Stimulated activated effector memory CD8-positive, alpha-beta T cell treated with anti-CD3 and anti-CD28 coated beads, Interleukin-12 subunit alpha, Interleukin-12 subunit beta, amount 100 ng/mL, for 72 hours (primary cell): ENCODE data around the gene TRMT112.

Experiments used
- ATAC-seq: fragments of 150-1000 bp; cut with Tn5 transposase; 2 replicates; pipeline ENCODE4 v1.10.0; 2021
- DNase-seq, 2 donors: peaks; one replicate each; pipeline ENCODE4 v3.0.0; 2021 to 2022; ENCODE audit warnings: low spot score in 2 of 2
- H3K27ac Mint-ChIP-seq: one replicate; pipeline ENCODE4 v1.8.0; 2022; ENCODE audit warnings: mild to moderate bottlenecking, mixed read lengths
- H3K36me3 Mint-ChIP-seq: one replicate; pipeline ENCODE4 v1.8.0; 2022; ENCODE audit warnings: mild to moderate bottlenecking, mixed read lengths
- H3K4me1 Mint-ChIP-seq: one replicate; pipeline ENCODE4 v1.8.0; 2022; ENCODE audit warnings: mixed read lengths
- H3K4me3 Mint-ChIP-seq: one replicate; pipeline ENCODE4 v1.8.0; 2022; ENCODE audit warnings: mild to moderate bottlenecking, mixed read lengths
- H3K9me3 Mint-ChIP-seq: one replicate; pipeline ENCODE4 v1.8.0; 2022; ENCODE audit warnings: mixed read lengths

TRMT112 gene

DNA sequence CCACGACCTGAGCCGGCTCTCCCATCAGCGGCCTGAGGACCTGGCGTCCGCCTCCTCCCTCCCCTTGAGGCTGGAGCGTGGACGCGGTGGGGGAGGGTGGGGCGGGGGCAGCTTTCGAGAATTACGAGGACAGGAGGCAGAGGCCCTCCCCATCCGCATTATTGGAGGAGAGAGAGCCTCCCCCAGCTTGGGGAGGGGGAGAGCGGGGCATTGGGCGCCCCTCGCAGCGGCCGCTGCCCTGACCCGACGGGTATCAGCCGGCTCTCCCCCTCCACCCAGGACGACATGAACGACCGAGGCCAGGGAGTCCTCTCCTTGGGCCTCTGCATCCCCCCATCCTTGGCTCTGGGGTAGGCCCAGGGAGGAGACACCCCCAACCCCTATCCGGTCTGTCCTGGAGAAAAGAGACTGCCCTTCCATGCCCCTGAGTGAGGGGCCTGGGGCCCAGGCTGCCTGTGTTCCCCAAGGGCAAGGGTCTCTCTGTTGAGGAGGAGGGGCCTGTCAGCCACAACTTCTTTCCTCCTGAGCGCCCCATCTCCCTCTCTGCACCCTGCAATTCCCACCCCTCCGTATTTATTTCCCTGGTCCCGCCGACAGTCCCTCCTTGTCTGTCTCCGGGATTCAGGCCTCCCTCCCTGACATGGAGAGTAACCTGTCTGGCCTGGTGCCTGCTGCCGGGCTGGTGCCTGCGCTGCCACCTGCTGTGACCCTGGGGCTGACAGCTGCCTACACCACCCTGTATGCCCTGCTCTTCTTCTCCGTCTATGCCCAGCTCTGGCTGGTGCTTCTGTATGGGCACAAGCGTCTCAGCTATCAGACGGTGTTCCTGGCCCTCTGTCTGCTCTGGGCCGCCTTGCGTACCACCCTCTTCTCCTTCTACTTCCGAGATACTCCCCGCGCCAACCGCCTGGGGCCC, 31.2 kb downstream of the TRMT112 start:
- H3K4me1 Mint-ChIP-seq = peaks cover 39% of the 10 kb centered on the region
- peaks cover 30% of the 10 kb centered on the region for H3K36me3 Mint-ChIP-seq
- H3K9me3 Mint-ChIP-seq = no peaks in the 10 kb centered on the region
- DNase-seq (no peak), ATAC-seq (no peak)
- peak overlapping the region; percentile 74 for H3K4me3 Mint-ChIP-seq
- H3K27ac Mint-ChIP-seq = peak overlapping the region; percentile 93

GRCh38 chr11:64284962-64285884, 32.1 kb downstream of the TRMT112 start, which contains the start of gene GPR137:
Gene GPR137, plus strand, starts transcription at chr11:64285848. Its CDS starts 677 bp downstream, at chr11:64286525.
- peak; percentile 77 for ATAC-seq

DNA sequence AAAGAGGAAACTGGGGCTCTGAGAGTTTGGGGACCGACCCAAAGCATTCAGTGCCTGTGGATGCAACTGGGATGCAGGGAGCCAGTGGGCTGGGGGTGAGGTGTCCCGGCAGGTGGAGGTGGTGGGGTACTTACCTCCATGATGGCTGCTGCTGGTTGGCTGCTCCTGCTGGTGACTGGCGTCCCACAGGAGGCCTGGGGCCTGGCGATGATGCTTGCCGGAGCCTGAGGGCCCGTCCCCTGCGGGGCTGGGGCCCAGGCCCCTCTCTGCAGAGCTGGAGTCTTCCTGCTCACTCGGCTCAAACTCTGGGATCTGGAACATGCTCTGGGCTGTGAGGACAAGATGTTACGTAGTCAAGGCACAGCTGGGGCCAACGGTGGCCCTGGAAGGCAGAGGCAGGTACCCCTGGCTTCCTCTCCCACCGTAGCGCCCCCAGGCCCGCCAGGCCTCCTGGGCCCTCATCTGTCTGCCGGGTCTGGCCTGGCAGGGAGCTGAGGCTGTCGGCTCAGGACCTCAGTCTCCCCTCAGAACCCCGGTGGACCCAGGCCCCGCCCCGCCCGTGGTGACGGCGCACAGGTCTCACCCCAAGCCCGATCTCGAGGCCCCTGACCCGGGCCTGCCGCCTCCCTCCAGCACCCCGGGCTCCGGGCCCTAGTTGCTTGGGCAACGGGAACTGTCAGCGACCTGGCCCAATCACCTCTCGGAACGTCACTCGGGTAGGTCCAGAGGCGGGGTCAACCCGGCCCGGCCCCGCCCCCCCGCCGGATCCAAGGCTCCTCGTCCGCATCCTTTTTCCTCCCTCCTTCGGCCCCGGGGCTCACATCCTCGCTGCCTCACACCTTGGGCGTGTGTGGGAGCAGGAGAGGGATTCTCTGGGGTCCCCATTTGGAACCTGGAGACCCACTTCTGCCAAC, 33.1 kb downstream of the TRMT112 start, which contains the start of gene BAD:
Gene BAD, minus strand, starts transcription at position 618 of the 914 bp plus-strand sequence. Its CDS starts 297 bp downstream, at position 321.
- H3K4me3 Mint-ChIP-seq = peak within 1 kb of the TSS; percentile 74
- peaks cover 37% of the 10 kb centered on the region for H3K4me1 Mint-ChIP-seq
- peaks cover 35% of the 10 kb centered on the region for H3K36me3 Mint-ChIP-seq
- H3K27ac Mint-ChIP-seq = peak within 1 kb of the TSS; percentile 93
- no peaks in the 10 kb centered on the region for H3K9me3 Mint-ChIP-seq
- peak; percentile 90 for ATAC-seq
- peak; percentile 80 to 94 for DNase-seq

More at GRCh38 chr11:64284962-64285884, 32.1 kb downstream of the TRMT112 start, which contains the start of gene GPR137:
- peak within 1 kb of the TSS; percentile 93 for H3K27ac Mint-ChIP-seq
- H3K36me3 Mint-ChIP-seq = peaks cover 30% of the 10 kb centered on the region
- H3K9me3 Mint-ChIP-seq = no peaks in the 10 kb centered on the region
- peak within 1 kb of the TSS; percentile 74 for H3K4me3 Mint-ChIP-seq
- H3K4me1 Mint-ChIP-seq = peaks cover 35% of the 10 kb centered on the region
- peak; percentile 99 for DNase-seq

DNA sequence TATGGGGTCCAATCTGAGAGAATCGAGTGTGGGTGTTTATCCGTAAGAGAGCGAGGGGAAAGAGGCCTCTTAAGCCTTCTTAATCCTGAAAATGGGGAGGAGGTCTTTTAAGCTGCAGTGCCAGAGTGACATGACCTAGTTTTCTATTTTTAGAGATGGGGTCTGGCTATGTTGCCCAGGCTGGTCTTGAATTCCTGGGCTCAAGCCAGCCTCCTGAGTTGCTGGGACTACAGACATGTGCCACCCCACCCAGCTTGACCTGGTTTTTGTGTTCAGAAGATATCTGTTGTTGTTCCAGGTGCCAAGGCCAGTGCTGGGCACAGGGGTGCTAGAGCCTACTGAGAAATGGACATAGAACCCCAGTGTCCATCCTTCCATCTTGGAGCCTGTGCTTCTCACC, 34.3 kb downstream of the TRMT112 start:
- Mint-ChIP-seq H3K36me3 (peaks cover 37% of the 10 kb centered on the region), H3K27ac (peak overlapping the region; percentile 93), H3K9me3 (no peaks in the 10 kb centered on the region), H3K4me1 (peaks cover 43% of the 10 kb centered on the region), H3K4me3 (peak overlapping the region; percentile 74)
- no peak for DNase-seq
- no peak for ATAC-seq

DNA sequence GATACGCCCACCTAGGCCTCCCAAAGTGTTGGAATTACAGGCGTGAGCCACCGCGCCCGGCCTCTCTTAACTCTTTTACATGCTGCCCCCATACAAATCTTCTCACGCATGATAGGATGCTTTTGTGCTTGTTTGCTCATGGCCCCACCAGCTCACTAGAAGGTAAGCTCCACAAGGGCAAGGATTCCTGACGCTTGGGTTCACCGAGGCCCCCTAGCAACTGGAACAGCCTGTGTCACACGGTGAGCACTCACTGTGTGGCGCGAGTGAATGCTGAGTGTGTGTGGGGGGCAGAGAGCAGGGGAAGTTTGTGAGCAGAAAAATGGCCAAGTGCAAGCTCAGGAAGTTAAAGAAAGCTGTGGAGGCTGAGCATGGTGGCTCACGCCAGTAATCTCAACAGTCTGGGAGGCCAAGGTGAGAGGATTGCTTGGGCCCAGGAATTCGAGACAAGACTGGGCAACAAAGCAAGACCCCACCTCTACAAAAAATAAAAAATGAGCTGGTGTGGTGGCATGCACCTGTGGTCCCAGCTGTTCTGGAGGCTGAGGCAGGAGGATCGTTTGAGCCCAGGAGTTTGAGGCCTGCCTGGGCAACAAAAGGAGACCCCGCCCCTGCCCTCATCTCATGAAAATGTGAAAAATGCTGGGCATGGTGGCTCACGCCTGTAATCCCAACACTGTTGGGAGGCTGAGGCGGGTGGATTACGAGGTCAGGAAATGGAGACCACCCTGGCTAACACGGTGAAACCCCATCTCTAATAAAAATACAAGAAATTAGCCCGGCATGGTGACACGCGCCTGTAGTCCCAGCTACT, 35.2 kb downstream of the TRMT112 start:
- DNase-seq (no peak), ATAC-seq (no peak)
- Mint-ChIP-seq H3K27ac (peak overlapping the region; percentile 18), H3K4me1 (peaks cover 43% of the 10 kb centered on the region), H3K9me3 (no peaks in the 10 kb centered on the region), H3K4me3 (peak overlapping the region; percentile 74), H3K36me3 (peaks cover 37% of the 10 kb centered on the region)

- Mint-ChIP-seq H3K9me3 (no peaks in the 10 kb centered on the region), H3K4me1 (peaks cover 31% of the 10 kb centered on the region), H3K27ac (no peak overlapping the region), H3K36me3 (peaks cover 27% of the 10 kb centered on the region), H3K4me3 (no peak overlapping the region)
- ATAC-seq (no peak), DNase-seq (no peak)
Measured at GRCh38 chr11:64278576-64279190, 38.7 kb downstream of the TRMT112 start.

DNA sequence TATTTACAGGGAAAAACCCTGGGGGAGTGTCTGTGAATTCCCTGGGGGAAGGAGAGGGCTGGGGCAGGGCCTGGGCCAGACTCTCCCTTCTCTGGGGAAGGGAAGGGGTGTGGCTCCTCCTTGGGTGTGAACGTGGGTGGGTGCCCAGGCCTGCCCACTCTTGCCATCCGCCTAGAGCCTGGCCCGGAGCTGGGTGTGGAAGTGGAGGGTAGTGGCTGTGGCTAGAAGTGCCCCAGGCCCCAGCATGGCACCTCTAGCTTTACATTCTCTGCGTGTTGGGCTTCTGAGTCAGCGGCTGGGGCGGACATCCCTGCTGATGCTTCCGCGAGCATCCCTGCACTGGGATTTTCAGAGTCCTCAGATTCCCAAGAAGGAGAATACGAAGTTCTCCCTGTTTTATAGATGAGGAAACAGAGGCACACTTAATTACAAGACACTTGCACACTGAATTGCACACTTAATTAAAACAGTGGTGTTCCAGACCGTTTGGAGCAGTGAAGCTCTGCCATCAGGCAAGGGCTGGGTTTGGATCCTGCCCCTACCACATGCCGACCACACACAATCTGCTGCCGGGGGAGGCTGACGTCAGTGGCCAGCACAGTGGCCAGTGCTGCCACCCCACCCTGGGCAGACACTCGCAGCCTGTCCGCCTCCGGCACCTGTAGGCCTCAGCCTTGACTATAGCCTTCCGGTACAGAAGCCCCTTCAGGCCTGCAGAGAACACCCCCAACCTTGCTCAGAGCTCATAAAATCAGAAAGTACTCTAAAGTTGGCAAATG, 40.5 kb downstream of the TRMT112 start:
- Mint-ChIP-seq H3K9me3 (no peaks in the 10 kb centered on the region), H3K36me3 (peaks cover 25% of the 10 kb centered on the region), H3K27ac (no peak overlapping the region), H3K4me3 (no peak overlapping the region), H3K4me1 (peaks cover 16% of the 10 kb centered on the region)
- ATAC-seq (no peak), DNase-seq (no peak)

DNA sequence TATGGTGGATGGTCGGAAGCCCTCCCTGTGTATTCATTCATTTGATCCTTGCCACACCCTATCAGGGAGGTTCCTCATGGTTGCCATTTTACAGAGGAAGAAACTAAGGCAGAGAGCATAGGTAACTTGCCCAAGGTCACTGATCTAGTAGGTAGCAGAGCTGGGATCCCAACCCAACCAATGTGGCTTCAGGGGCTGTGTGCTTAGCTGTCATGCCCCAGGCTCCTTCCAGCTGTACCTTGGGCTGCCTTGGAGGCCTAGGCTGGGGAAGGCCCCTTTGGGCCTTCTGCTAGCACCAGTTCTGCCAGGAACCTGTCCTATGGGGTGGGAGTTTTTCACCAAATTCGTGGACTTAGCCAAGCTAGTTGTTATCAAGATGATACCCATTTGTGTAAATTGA, 41.5 kb downstream of the TRMT112 start:
- peaks cover 27% of the 10 kb centered on the region for H3K36me3 Mint-ChIP-seq
- ATAC-seq = no peak
- no peak overlapping the region for H3K4me3 Mint-ChIP-seq
- no peak overlapping the region for H3K27ac Mint-ChIP-seq
- H3K9me3 Mint-ChIP-seq = no peaks in the 10 kb centered on the region
- no peak for DNase-seq
- H3K4me1 Mint-ChIP-seq = peaks cover 7% of the 10 kb centered on the region

DNA sequence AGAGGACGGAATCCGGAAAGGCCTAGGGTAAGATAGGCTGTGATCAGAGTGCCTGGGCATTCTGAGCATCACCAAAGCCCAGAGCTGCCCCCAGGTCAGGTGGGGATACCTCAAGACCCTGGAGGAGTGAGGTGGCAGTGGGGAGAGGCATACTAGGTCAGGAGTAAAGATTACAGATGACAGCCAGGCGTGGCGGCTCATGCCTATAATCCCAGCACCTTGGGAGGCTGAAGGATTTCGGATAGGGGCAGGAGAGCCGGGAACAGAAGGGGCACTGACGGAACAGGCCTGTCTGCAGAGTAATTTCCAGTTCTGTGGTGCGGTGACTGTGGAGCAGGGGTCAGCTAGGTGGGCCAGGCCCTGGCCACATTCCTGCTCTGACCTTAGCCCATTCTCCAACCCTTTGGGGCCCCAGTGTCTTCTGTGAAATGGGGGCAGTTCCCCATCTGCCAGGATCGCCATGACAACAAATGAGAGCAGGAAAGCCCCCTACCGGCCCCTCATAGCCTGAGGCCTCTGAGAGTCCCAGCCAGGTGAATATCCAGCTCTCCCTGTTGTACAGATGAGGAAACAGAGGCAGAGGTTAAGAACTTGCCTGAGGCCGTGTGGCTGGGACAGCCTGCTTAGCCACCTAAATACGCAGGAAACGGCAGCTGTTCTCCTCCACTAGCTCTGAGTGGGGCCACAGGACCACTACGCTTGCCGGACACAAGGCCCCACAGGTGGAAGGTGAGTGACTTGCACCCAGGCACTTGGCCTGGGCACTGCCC, 42.1 kb downstream of the TRMT112 start:
- DNase-seq (no peak), ATAC-seq (no peak)
- H3K4me3 Mint-ChIP-seq = no peak overlapping the region
- no peaks in the 10 kb centered on the region for H3K9me3 Mint-ChIP-seq
- peaks cover 11% of the 10 kb centered on the region for H3K4me1 Mint-ChIP-seq
- H3K36me3 Mint-ChIP-seq = peaks cover 31% of the 10 kb centered on the region
- H3K27ac Mint-ChIP-seq = peak overlapping the region; percentile 74

DNA sequence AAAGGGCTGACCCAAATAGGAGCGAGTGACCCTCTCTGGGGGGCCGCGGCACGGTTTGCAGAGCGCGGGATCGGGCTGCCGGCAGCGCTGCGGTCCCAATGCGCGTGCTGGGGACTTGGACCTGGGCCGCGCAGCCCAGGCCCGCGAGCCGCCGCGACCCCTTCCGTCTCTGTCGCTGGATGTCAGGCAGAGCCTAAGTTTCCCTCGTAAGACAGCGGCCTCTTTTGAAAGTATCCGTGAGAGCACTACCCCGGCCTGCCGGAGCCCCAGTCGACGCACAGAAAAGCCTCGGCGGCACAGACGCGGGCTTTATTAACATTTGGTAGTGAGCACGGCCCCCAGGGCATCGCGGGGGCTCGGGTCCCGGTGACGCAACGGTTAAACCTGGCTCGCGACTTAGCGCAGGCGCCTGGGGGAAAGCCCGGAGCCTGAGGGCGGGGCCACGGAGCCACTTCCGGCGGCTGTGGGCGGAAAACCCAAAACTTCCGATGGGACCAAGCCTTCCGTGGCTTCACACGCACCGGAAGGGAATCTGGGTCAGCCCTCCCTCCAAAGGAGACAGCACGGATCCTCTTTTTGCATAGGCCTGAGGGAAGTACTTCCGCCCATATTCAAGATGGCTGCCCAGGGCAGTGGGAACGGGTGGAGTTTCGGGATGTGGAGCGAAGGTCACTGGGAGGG, 47.7 kb downstream of the TRMT112 start:
- peaks cover 25% of the 10 kb centered on the region for H3K4me1 Mint-ChIP-seq
- H3K9me3 Mint-ChIP-seq = no peaks in the 10 kb centered on the region
- H3K36me3 Mint-ChIP-seq = peaks cover 53% of the 10 kb centered on the region
- ATAC-seq (peak; percentile 84), DNase-seq (peak; percentile 95 to 99)
- H3K4me3 Mint-ChIP-seq = peak overlapping the region; percentile 99
- H3K27ac Mint-ChIP-seq = peak overlapping the region; percentile 99

- Mint-ChIP-seq H3K27ac (peak overlapping the region; percentile 99), H3K36me3 (peaks cover 53% of the 10 kb centered on the region), H3K4me1 (peaks cover 25% of the 10 kb centered on the region), H3K4me3 (peak overlapping the region; percentile 99), H3K9me3 (no peaks in the 10 kb centered on the region)
- ATAC-seq (peak; percentile 22), DNase-seq (peak in 1 of 2 donors; percentile 81)
Measured at GRCh38 chr11:64268893-64269539, 48.3 kb downstream of the TRMT112 start.
